Endothelial cell of umbilical vein (primary cell): ENCODE data around the gene BCS1L. TPM values are rescaled to one million over a fixed set of nuclear protein-coding genes. Genes with fewer than 3 reads are reported as not detected.

Source experiments
- BruUV-seq: library from RNA; stranded (reverse); fragments of 400-500 nt; replicated peaks from 2 replicates; lab custom pipeline; 2021; lab: Mats Ljungman, UMichigan
- CTCF ChIA-PET: fragments of 300-600, 350-600 bp; sonication (Branson Sonifier 250); formaldehyde crosslinking; loops from one replicate; lab custom pipeline; 2021; ENCODE audit warnings: antibody characterized with exemption, inconsistent platforms; lab: Charles Lee
- POLR2A ChIA-PET: fragments of 300-600, 350-600 bp; sonication (Branson Sonifier 250); formaldehyde crosslinking; loops from one replicate; lab custom pipeline; 2021; ENCODE audit warnings: antibody characterized with exemption, inconsistent platforms; lab: Charles Lee
- DNase-seq: peaks from one replicate; pipeline ENCODE4 v3.0.0-alpha.2; 2011; ENCODE audit warnings: low read depth, low spot score
- FAIRE-seq: peaks from 2 replicates; lab custom pipeline; 2011; peaks lifted over from hg19 to GRCh38; lab: Jason Lieb, UNC
- H2AFZ ChIP-seq: 2 replicates; pipeline ENCODE4 v1.6.0; 2012; ENCODE audit warnings: low read depth, low read length, control low read depth, inconsistent platforms
- H3K27ac ChIP-seq: 2 replicates; pipeline ENCODE4 v1.5.1; 2011; ENCODE audit warnings: low read depth, mild to moderate bottlenecking, control low read depth, low read length, moderate library complexity; ENCODE audit not compliant: insufficient read depth
- H3K27me3 ChIP-seq, 2 experiments: 2 replicates each; pipeline versions ENCODE4 v1.6.0 to v1.6.1; 2011; ENCODE audit warnings: low read length in 2 of 2, mixed read lengths in 1 of 2; ENCODE audit not compliant: control insufficient read depth in 2 of 2, insufficient read depth in 2 of 2
- H3K36me3 ChIP-seq, 2 experiments: 2 replicates in 1 of 2; 3 replicates in 1 of 2; pipeline ENCODE4 v1.5.1; 2011; ENCODE audit warnings: low read length in 2 of 2, mild to moderate bottlenecking in 1 of 2, moderate library complexity in 1 of 2; ENCODE audit not compliant: control insufficient read depth in 2 of 2, insufficient read depth in 2 of 2; ENCODE audit errors: extremely low read depth in 1 of 2
- H3K4me1 ChIP-seq: 3 replicates; pipeline ENCODE4 v1.5.1; 2011; ENCODE audit warnings: mild to moderate bottlenecking, low read length; ENCODE audit not compliant: control insufficient read depth, insufficient read depth; ENCODE audit errors: extremely low read depth
- H3K4me2 ChIP-seq: 2 replicates; pipeline ENCODE4 v1.6.1; 2011; ENCODE audit warnings: low read length, control low read depth, mixed read lengths; ENCODE audit not compliant: insufficient read depth
- H3K4me3 ChIP-seq, 3 experiments: fragments of 200-600 bp in 1 of 3; sonication (generic), shearing (Covaris generic) in 1 of 3; replicated peaks in 1 of 3; 2 replicates each; pipeline ENCODE4 v1.5.1; 2011 to 2016; ENCODE audit warnings: control low read depth in 3 of 3, low read length in 3 of 3, mild to moderate bottlenecking in 2 of 3, inconsistent platforms in 1 of 3, low read depth in 1 of 3, moderate library complexity in 1 of 3; ENCODE audit not compliant: insufficient read depth in 1 of 3
- H3K79me2 ChIP-seq: 2 replicates; pipeline ENCODE4 v1.6.0; 2012; ENCODE audit warnings: low read length, inconsistent platforms; ENCODE audit not compliant: control insufficient read depth, insufficient read depth
- H3K9ac ChIP-seq: replicated peaks from 2 replicates; pipeline ENCODE3; 2011; ENCODE audit warnings: low read length, control low read depth; ENCODE audit not compliant: insufficient read depth; ENCODE audit errors: extremely low read depth
- H3K9me1 ChIP-seq: replicated peaks from 3 replicates; pipeline ENCODE4 v1.6.0; 2011; ENCODE audit warnings: mild to moderate bottlenecking, low read length; ENCODE audit not compliant: control insufficient read depth, insufficient read depth; ENCODE audit errors: extremely low read depth
- H3K9me3 ChIP-seq: replicated peaks from 2 replicates; pipeline ENCODE4 v1.5.1; 2012; ENCODE audit warnings: low read length, inconsistent platforms; ENCODE audit not compliant: control insufficient read depth, insufficient read depth
- H4K20me1 ChIP-seq: replicated peaks from 2 replicates; pipeline ENCODE3; 2011; ENCODE audit warnings: mild to moderate bottlenecking, low read length; ENCODE audit not compliant: control insufficient read depth, insufficient read depth; ENCODE audit errors: extremely low read depth
- CTCF ChIP-seq, 2 donors: IDR thresholded peaks; 1 replicate in 1 of 2; 2 replicates in 1 of 2; pipeline ENCODE4 v1.5.1; 2011; ENCODE audit warnings: low read length in 2 of 2, mild to moderate bottlenecking in 2 of 2, moderate library complexity in 2 of 2, control low read depth in 1 of 2, inconsistent platforms in 1 of 2, low read depth in 1 of 2; ENCODE audit not compliant: insufficient read depth in 1 of 2; ENCODE audit errors: extremely low read depth in 1 of 2
- EZH2 ChIP-seq: IDR thresholded peaks from 2 replicates; pipeline ENCODE4 v1.6.1; 2012; ENCODE audit warnings: borderline replicate concordance, low read depth, mild to moderate bottlenecking, moderate library complexity, low read length, inconsistent platforms; ENCODE audit not compliant: severe bottlenecking
- FOS ChIP-seq: IDR thresholded peaks from 2 replicates; pipeline ENCODE4 v1.6.1; 2011; ENCODE audit warnings: mild to moderate bottlenecking, low read length, moderate library complexity, borderline replicate concordance; ENCODE audit not compliant: insufficient read depth
- GATA2 ChIP-seq: IDR thresholded peaks from 2 replicates; pipeline ENCODE4 v1.7.0; 2011; ENCODE audit warnings: low read depth, mild to moderate bottlenecking, moderate library complexity, mixed read lengths, low read length; ENCODE audit not compliant: insufficient read length, insufficient read depth
- JUN ChIP-seq: IDR thresholded peaks from 2 replicates; pipeline ENCODE4 v1.6.1; 2011; ENCODE audit warnings: borderline replicate concordance, low read depth; ENCODE audit not compliant: insufficient read length, insufficient read depth
- MAX ChIP-seq: IDR thresholded peaks from 2 replicates; pipeline ENCODE4 v1.6.1; 2011; ENCODE audit not compliant: insufficient read depth, insufficient read length
- POLR2A ChIP-seq: IDR thresholded peaks from 2 replicates; pipeline ENCODE4 v1.6.1; 2012; ENCODE audit warnings: low read depth, mild to moderate bottlenecking, control low read depth, low read length
- POLR2AphosphoS5 ChIP-seq: IDR thresholded peaks from 2 replicates; pipeline ENCODE4 v1.6.1; 2012; ENCODE audit warnings: low read depth, mild to moderate bottlenecking, control low read depth, low read length, moderate library complexity; ENCODE audit not compliant: insufficient read depth
- dilution Hi-C: fragments of 300-500 bp; cut with MboI; formaldehyde crosslinking; loops from one replicate; pipeline ENCODE4 v1.15.0; 2019; ENCODE audit warnings: low sequenced_read_pairs; ENCODE audit not compliant: extremely low pct_ligation_motif_present
- intact Hi-C: fragments of 100-400 bp; cut with micrococcal nuclease; formaldehyde crosslinking; loops from one replicate; pipeline ENCODE4 v1.10.0; 2022
- polyA plus RNA-seq, 4 experiments: library from polyadenylated mRNA; depleted of rRNA in 3 of 4; stranded (reverse) in 3 of 4; unstranded in 1 of 4; fragments of >200 nt; gene quantifications; 2 replicates each; pipeline versions ENCODE4 v1.2.1 to v1.2.3, GENCODE V29; 2011 to 2012; ENCODE audit warnings: missing spikeins in 1 of 4
- total RNA-seq: library from RNA; stranded (reverse); gene quantifications from 2 replicates; pipeline ENCODE4 v1.2.3, GENCODE V29; 2021

BCS1L gene
- total and polyA plus RNA-seq, 2 donors (not counting 3 experiments of a cell fraction or from before 2014, with no cell fraction given), result 57.4 to 70.3 TPM

DNA sequence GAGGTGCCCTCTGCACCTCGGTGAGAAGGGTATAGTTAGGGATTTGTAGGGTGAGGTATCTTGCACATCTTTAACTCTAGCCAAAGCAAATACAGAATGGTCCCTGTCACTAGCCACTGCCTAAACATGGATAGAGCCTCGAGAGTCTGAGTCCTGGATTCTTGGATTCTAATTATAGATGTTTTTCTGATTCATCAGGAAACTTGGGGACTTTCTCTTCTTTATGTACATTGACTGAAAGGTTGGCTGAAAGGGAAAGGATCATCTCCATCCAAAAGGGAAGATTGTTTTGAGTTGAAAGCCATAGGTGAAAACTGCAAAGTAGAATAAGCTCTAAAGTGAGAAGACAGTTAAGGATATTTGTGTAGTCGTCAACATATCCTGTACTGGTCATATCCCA is 20.6 kb downstream of the BCS1L start:
- CTCF ChIA-PET, result interaction anchor here (0.6 to 5.1 kb wide), 2 partner anchors 8 to 168 kb away, joined by 3 to 27 read pairs; partner anchors contain the start of genes RNF25 and STK36
- Histone ChIP-seq H3K4me3 (no peak overlapping the region), H3K27me3 (no peaks in the 10 kb centered on the region), H3K4me2 (no peak overlapping the region), H3K79me2 (no peaks in the 10 kb centered on the region), H3K36me3 (peaks cover 0 to 5% of the 10 kb centered on the region in 2 experiments), H3K4me1 (peaks cover 6% of the 10 kb centered on the region), H3K9ac (no peak overlapping the region), H4K20me1 (no peaks in the 10 kb centered on the region), H2AFZ (no peak overlapping the region), H3K9me3 (no peaks in the 10 kb centered on the region), H3K9me1 (no peaks in the 10 kb centered on the region), H3K27ac (no peak overlapping the region)
- DNase-seq (no peak), FAIRE-seq (no peak)
- TF ChIP-seq GATA2 (no peak), EZH2 (no peak), POLR2AphosphoS5 (no peak), FOS (no peak), JUN (no peak), CTCF (IDR thresholded peaks at IDR 0.05; ENCODE audit: extremely low read depth in 1 of 2, insufficient read depth in 1 of 2, low read depth in 1 of 2, low read length in 2 of 2) (no peak), POLR2A (no peak), MAX (no peak)
- BruUV-seq, result no TSS peak
- dilution Hi-C loops (no loop called here), intact Hi-C loops (no loop called here)
- POLR2A ChIA-PET, result no interaction called here
